ENCODE measurements around the gene IPO11. TPM values are rescaled to one million over a fixed set of nuclear protein-coding genes. Genes with fewer than 3 reads are reported as not detected.

IPO11 gene
- total RNA-seq, 1 experiment from 2014 or later: 47.1 TPM

GRCh38 chr5:62372600-62372999 lies 40.0 kb upstream of the IPO11 start:
- Histone ChIP-seq H3K4me1 (replicated peaks; ENCODE audit: insufficient read depth) (peaks cover 15% of the 10 kb centered on the region), H3K79me2 (ENCODE audit: low read depth) (no peaks in the 10 kb centered on the region), H3K27ac (no peak overlapping the region), H3K36me3 (ENCODE audit: low read depth) (peaks cover 30% of the 10 kb centered on the region), H3F3A (ENCODE audit: insufficient read depth, low read depth) (no peaks in the 10 kb centered on the region; the same call in 1 of the 2 replicates), H3K4me3 (no peak overlapping the region), H2AFZ (no peak overlapping the region), H3K27me3 (ENCODE audit: insufficient read depth, low read depth) (no peaks in the 10 kb centered on the region), H3K9me3 (ENCODE audit: insufficient read depth, low read depth) (no peaks in the 10 kb centered on the region), H4K20me1 (ENCODE audit: insufficient read depth) (no peaks in the 10 kb centered on the region), H3K4me2 (no peak overlapping the region), H3K9me2 (ENCODE audit: insufficient read depth) (no peaks in the 10 kb centered on the region)
- TF ChIP-seq EZH2 (IDR thresholded peaks at IDR 0.05; ENCODE audit: low read depth) (no peak), CTCF (conservative IDR thresholded peaks at IDR 0.05) (no peak)
- POLR2A ChIA-PET (ENCODE audit: unreplicated experiment): no interaction called here
- CTCF ChIA-PET: no interaction called here
- DNase-seq: no peak
- intact Hi-C loops (cut with micrococcal nuclease; ENCODE audit: unreplicated experiment): no loop called here
- no TSS peak for BruUV-seq (replicated peaks)

- POLR2A ChIA-PET (ENCODE audit: unreplicated experiment): no interaction called here
- H3K36me3 ChIP-seq (ENCODE audit: low read depth): peaks cover 36% of the 10 kb centered on the region
These were observed 39.2 kb upstream of the IPO11 start for GRCh38 chr5:62373382-62373781.

GRCh38 chr5:62374090-62374489 lies 38.5 kb upstream of the IPO11 start:
- no peak for DNase-seq
- CTCF ChIA-PET: no interaction called here
- Histone ChIP-seq H4K20me1 (ENCODE audit: insufficient read depth) (no peaks in the 10 kb centered on the region), H3K36me3 (ENCODE audit: low read depth) (peaks cover 36% of the 10 kb centered on the region), H3F3A (ENCODE audit: insufficient read depth, low read depth) (no peaks in the 10 kb centered on the region; the same call in 1 of the 2 replicates), H2AFZ (no peak overlapping the region), H3K79me2 (ENCODE audit: low read depth) (no peaks in the 10 kb centered on the region), H3K27me3 (ENCODE audit: insufficient read depth, low read depth) (no peaks in the 10 kb centered on the region), H3K4me1 (replicated peaks; ENCODE audit: insufficient read depth) (peaks cover 15% of the 10 kb centered on the region), H3K9me3 (ENCODE audit: insufficient read depth, low read depth) (no peaks in the 10 kb centered on the region), H3K9me2 (ENCODE audit: insufficient read depth) (no peaks in the 10 kb centered on the region), H3K4me2 (no peak overlapping the region), H3K4me3 (no peak overlapping the region), H3K27ac (no peak overlapping the region)
- BruUV-seq (replicated peaks): no TSS peak
- POLR2A ChIA-PET (ENCODE audit: unreplicated experiment): no interaction called here
- TF ChIP-seq CTCF (conservative IDR thresholded peaks at IDR 0.05) (no peak), EZH2 (IDR thresholded peaks at IDR 0.05; ENCODE audit: low read depth) (no peak)
- intact Hi-C loops (cut with micrococcal nuclease; ENCODE audit: unreplicated experiment): no loop called here

More at GRCh38 chr5:62373382-62373781, 39.2 kb upstream of the IPO11 start:
- DNase-seq: no peak
- Histone ChIP-seq H3K27me3 (ENCODE audit: insufficient read depth, low read depth) (no peaks in the 10 kb centered on the region), H3K79me2 (ENCODE audit: low read depth) (no peaks in the 10 kb centered on the region), H4K20me1 (ENCODE audit: insufficient read depth) (no peaks in the 10 kb centered on the region), H3K4me1 (replicated peaks; ENCODE audit: insufficient read depth) (peaks cover 15% of the 10 kb centered on the region), H3F3A (ENCODE audit: insufficient read depth, low read depth) (no peaks in the 10 kb centered on the region; the same call in 1 of the 2 replicates), H3K9me2 (ENCODE audit: insufficient read depth) (no peaks in the 10 kb centered on the region), H3K9me3 (ENCODE audit: insufficient read depth, low read depth) (no peaks in the 10 kb centered on the region), H3K27ac (no peak overlapping the region), H2AFZ (no peak overlapping the region), H3K4me3 (no peak overlapping the region), H3K4me2 (no peak overlapping the region)
- CTCF ChIA-PET: no interaction called here
- no TSS peak for BruUV-seq (replicated peaks)
- no peak for TF ChIP-seq EZH2 (IDR thresholded peaks at IDR 0.05; ENCODE audit: low read depth)
- no peak for TF ChIP-seq CTCF (conservative IDR thresholded peaks at IDR 0.05)
- intact Hi-C loops (cut with micrococcal nuclease; ENCODE audit: unreplicated experiment): no loop called here
